GM12873 (cell line): ENCODE results near the gene FAAP100.

ENCODE experiments used
- TF ChIP-seq, protein P1 (sequence below): IDR thresholded peaks from 2 replicates; pipeline ENCODE4 v1.5.1; 2012; ENCODE audit warnings: low read depth, mild to moderate bottlenecking, moderate library complexity, low read length, control low read depth; ENCODE audit not compliant: insufficient read depth; ENCODE audit errors: missing control alignments

The FAAP100 gene

DNA sequence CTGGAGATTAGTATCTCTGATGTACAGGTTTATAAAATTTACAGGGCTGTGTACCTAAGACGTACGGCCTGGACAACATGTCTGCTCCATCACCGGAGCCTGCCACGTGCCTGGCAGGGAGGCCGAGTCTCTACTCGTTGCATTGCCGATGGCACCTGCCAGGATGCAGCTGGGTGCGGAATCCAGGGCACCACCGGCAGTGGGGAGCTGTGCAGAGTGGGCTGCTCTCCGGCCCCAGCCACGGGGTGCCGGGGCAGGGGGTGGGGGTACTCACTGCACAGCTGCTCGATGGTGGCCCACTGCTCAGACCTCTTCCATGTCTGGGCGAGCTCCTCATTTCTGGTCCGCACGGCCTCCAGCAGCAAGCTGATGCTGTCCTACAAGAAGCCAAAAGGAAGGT is 13.1 kb upstream of the FAAP100 start:
- TF ChIP-seq, protein P1, sequence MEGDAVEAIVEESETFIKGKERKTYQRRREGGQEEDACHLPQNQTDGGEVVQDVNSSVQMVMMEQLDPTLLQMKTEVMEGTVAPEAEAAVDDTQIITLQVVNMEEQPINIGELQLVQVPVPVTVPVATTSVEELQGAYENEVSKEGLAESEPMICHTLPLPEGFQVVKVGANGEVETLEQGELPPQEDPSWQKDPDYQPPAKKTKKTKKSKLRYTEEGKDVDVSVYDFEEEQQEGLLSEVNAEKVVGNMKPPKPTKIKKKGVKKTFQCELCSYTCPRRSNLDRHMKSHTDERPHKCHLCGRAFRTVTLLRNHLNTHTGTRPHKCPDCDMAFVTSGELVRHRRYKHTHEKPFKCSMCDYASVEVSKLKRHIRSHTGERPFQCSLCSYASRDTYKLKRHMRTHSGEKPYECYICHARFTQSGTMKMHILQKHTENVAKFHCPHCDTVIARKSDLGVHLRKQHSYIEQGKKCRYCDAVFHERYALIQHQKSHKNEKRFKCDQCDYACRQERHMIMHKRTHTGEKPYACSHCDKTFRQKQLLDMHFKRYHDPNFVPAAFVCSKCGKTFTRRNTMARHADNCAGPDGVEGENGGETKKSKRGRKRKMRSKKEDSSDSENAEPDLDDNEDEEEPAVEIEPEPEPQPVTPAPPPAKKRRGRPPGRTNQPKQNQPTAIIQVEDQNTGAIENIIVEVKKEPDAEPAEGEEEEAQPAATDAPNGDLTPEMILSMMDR = no peak

DNA sequence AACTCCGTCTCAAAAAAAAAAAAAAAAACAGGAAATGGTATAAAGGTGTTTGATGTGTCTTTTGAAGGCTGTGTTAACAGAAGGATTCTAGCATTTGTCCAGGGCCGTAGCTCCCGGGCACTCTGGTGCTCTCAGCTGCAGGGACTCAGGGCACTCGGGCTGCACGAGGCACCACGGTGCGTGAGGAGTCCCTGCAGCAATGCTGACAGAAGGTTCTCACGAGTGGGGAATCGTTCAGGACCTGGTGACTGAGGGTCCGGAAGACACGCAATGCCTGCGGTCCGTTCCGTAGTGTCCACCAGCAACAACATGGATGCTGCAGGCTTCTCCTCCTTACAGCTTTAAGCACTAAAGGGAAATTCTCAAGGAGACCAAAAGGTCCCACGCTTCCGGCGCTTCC is 12.6 kb upstream of the FAAP100 start:
- TF ChIP-seq, protein P1 = no peak

DNA sequence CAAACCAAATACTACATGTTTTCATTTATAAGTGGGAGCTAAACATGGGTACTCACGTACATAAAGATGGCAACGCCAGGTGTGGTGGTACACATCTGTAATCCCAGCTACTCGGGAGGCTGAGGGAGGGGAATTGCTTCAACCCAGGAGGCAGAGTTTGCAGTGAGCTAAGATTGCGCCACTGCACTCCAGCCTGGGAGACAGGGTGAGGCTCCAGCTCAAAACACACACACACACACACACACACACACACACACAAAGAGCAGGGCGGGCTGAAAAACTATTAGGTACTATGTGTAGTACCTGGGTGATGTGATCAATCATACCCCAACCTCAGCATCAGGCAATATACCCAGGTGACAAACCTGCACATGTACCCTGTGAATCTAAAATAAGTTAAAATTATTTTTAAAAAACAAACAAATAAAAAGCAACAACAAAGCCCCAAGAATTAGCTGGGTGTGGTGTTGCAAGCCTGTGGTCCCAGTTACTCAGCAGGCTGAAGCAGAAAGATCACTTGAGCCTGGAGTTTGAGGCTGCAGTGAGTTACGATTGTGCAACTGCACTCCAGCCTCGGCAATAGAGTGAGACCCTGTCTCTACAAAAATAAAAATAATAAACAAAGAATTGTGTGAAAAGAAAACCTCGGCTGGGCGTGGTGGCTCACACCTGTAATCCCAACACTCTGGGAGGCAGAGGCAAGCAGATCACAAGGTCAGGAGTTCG is 11.9 kb upstream of the FAAP100 start:
- TF ChIP-seq, protein P1 = no peak

DNA sequence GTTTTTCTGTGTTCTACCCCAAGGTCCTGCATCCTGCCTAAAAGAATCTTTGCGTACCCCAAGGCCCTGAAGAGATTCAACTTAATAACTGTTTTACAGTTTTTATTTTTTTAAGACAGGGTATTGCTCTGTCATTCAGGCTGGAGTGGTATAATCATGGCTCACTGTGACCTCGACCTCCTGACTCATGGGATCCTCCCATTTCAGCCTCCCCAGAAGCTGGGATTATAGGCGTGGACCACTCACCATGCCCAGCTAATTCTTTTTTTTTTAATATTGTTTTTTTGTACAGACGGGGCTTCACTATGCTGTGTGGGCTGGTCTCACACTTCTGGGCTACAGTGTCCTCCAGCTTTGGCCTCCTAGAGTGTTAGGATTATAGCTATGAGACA is 9.3 kb upstream of the FAAP100 start:
- TF ChIP-seq, protein P1 = no peak

DNA sequence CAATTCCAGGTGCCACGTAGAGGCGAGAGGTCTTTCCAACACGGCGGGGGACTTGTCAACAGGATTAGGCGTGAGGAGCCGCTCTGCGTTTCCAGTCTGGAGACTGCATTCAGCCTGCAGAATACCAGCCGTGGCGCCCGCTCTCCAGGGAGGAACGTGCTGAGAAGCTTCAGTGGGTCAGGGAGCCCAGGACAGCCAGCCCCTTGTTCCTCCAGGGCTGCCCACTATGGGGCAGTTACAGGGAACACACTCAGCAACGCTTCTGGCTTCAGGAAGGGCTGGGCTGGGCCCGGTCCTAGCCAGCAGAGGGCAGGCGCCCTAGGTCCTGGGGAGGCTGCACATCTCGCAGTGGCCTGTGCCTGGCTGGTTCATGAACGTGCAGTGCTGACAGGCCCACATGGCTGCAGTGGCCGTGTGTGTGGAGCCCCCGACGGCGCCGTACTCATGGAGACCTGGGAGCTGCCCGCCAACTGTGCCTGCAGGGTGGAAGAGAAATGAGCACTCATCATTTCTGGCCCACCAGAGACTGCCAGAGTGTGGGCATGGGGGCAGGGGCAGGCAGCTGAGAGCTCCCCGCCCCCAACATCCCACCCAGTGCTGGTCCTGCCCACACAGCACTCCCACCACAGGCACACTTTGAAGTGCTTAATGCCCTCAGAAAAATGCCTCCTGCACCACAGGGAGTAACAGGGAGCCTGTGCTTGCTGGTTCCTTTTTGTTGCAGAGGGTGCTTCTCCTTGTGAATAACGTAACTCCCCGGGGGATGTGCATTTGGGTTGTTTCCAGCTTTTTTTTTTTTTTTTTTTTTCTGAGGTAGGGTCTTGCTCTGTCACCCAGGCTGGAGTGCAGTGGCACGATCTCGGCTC is 7.0 kb upstream of the FAAP100 start:
- TF ChIP-seq, protein P1 = no peak

DNA sequence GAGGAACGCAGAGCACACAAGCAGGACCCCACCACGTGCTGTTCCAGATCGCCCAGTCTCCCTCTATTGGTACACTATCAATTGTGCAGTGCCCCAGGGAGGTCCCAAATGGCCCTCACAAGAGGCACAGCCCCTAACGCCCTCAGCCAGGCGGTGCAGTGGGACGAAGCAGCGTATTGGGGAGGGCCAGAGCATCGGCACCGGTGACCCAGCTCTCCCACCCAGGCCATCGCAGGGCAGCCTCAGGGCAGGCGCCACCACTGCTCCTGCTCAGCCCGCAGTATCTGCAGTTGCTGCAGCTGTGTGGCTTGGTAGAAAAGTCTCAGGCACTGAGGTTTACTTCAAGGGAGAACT is 5.9 kb upstream of the FAAP100 start:
- TF ChIP-seq, protein P1 = no peak

DNA sequence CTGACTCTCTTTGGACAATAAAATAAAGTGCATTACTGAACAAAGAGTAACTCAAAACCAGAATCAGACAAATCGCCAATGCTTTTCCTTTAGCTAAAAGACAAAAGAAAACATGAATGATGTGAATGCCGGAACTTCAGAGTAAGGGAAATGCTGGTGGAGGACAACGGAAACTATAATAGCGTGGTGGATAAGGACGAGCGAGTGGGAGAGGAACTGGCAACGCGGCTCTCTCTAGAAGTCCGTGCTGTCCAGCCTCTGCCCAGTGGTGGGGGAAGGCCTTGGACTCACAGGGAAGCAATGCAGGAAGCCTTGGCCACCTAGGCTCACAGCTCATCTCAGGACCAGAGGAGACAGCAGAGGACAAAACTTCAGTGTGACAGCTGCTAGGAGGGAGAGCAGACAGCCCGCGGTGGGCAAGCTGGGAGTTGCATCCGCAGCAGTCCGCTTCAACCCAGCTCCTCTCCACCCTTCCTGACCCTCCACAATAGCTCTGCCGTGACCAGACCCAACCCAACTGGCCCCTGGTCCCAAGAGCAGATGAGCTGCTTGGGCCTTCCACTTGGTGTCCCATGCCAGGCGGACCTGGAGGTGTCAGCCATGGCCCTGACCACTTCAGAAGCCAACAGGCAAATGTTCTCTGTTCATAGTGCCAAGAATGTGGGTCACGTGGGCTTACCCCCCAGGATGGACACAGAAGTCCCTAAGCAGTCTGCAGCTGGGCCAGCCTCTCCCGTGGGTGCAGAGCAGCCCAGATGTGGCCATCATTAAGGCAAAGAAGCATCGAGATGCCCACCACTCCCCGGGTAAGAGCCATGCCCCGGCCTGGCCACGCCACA is 5.3 kb upstream of the FAAP100 start:
- TF ChIP-seq, protein P1 = no peak
